Astrocyte (in vitro differentiated cells and primary cell): ENCODE measurements around the gene ADCY5. TPM values are rescaled to one million over a fixed set of nuclear protein-coding genes. Genes with fewer than 3 reads are reported as not detected.

Experiments
- DNase-seq: peaks from one replicate; pipeline ENCODE4 v3.0.0-alpha.2; 2010; ENCODE audit warnings: low read depth
- FAIRE-seq: peaks from 2 replicates; lab custom pipeline; 2011; peaks lifted over from hg19 to GRCh38; lab: Jason Lieb, UNC
- H2AFZ ChIP-seq: 2 replicates; pipeline ENCODE4 v1.6.0; 2012; ENCODE audit warnings: low read depth, low read length, inconsistent platforms
- H3K27ac ChIP-seq: 2 replicates; pipeline ENCODE4 v1.5.1; 2011; ENCODE audit warnings: low read depth, low read length, inconsistent platforms
- H3K27me3 ChIP-seq: 2 replicates; pipeline ENCODE4 v1.6.0; 2011; ENCODE audit warnings: low read length, inconsistent platforms; ENCODE audit not compliant: insufficient read depth
- H3K36me3 ChIP-seq: 2 replicates; pipeline ENCODE4 v1.5.1; 2011; ENCODE audit warnings: low read length, inconsistent platforms; ENCODE audit not compliant: insufficient read depth
- H3K4me1 ChIP-seq: 2 replicates; pipeline ENCODE4 v1.5.1; 2011; ENCODE audit warnings: low read length, inconsistent platforms; ENCODE audit not compliant: insufficient read depth
- H3K4me2 ChIP-seq: 2 replicates; pipeline ENCODE4 v1.6.0; 2012; ENCODE audit warnings: low read length, inconsistent platforms
- H3K4me3 ChIP-seq: 2 replicates; pipeline ENCODE4 v1.5.1; 2011; ENCODE audit warnings: low read depth, mild to moderate bottlenecking, low read length, inconsistent platforms; ENCODE audit not compliant: insufficient read depth
- H3K79me2 ChIP-seq: 2 replicates; pipeline ENCODE4 v1.6.0; 2012; ENCODE audit warnings: mild to moderate bottlenecking, low read length, inconsistent platforms; ENCODE audit not compliant: insufficient read depth
- H3K9ac ChIP-seq: 2 replicates; pipeline ENCODE4 v1.6.0; 2012; ENCODE audit warnings: mild to moderate bottlenecking, low read length, inconsistent platforms
- H3K9me3 ChIP-seq: 2 replicates; pipeline ENCODE4 v1.5.1; 2012; ENCODE audit warnings: low read depth, mild to moderate bottlenecking, low read length, inconsistent platforms; ENCODE audit not compliant: insufficient read depth
- H4K20me1 ChIP-seq: 2 replicates; pipeline ENCODE4 v1.6.0; 2012; ENCODE audit warnings: low read length, inconsistent platforms; ENCODE audit not compliant: insufficient read depth
- H3K27ac Mint-ChIP-seq: one replicate; pipeline ENCODE4 v1.8.0; 2021; ENCODE audit warnings: mild to moderate bottlenecking, mixed read lengths; ENCODE audit not compliant: unreplicated experiment
- H3K27me3 Mint-ChIP-seq: one replicate; pipeline ENCODE4 v1.8.0; 2021; ENCODE audit warnings: low read depth, mixed read lengths; ENCODE audit not compliant: unreplicated experiment
- H3K36me3 Mint-ChIP-seq: one replicate; pipeline ENCODE4 v1.8.0; 2021; ENCODE audit warnings: low read depth, mixed read lengths; ENCODE audit not compliant: unreplicated experiment
- H3K4me1 Mint-ChIP-seq: one replicate; pipeline ENCODE4 v1.8.0; 2021; ENCODE audit warnings: low read depth, mixed read lengths; ENCODE audit not compliant: unreplicated experiment
- H3K4me3 Mint-ChIP-seq: one replicate; pipeline ENCODE4 v1.8.0; 2021; ENCODE audit warnings: mild to moderate bottlenecking, moderate library complexity, mixed read lengths; ENCODE audit not compliant: unreplicated experiment
- H3K9me3 Mint-ChIP-seq: one replicate; pipeline ENCODE4 v1.8.0; 2021; ENCODE audit warnings: mild to moderate bottlenecking, mixed read lengths; ENCODE audit not compliant: unreplicated experiment
- CTCF ChIP-seq: IDR thresholded peaks from 2 replicates; pipeline ENCODE4 v1.5.1; 2011; ENCODE audit warnings: low read depth, mild to moderate bottlenecking, inconsistent platforms, low read length, moderate library complexity; ENCODE audit not compliant: insufficient read depth
- EZH2 ChIP-seq: IDR thresholded peaks from 2 replicates; pipeline ENCODE4 v1.6.1; 2012; ENCODE audit warnings: mild to moderate bottlenecking, low read length, inconsistent platforms; ENCODE audit not compliant: insufficient read depth
- total RNA-seq: library from RNA; stranded (reverse); gene quantifications from 2 replicates; pipeline ENCODE4 v1.2.1, GENCODE V29; 2021

Gene ADCY5
- total RNA-seq, 1 donor from 2014 or later: 1.2 TPM

- FAIRE-seq (no peak), DNase-seq (no peak)
- H3K27ac ChIP-seq: no peak overlapping the region
- H3K9me3 Mint-ChIP-seq: peaks cover 13% of the 10 kb centered on the region
- H4K20me1 ChIP-seq: peaks cover 2% of the 10 kb centered on the region
- H3K27me3 Mint-ChIP-seq: peaks cover 44% of the 10 kb centered on the region
- H3K4me3 Mint-ChIP-seq: no peak overlapping the region
- no peak overlapping the region for H3K4me3 ChIP-seq
- no peak overlapping the region for H3K27ac Mint-ChIP-seq
- no peaks in the 10 kb centered on the region for H3K36me3 ChIP-seq
- H3K79me2 ChIP-seq: no peaks in the 10 kb centered on the region
- no peak overlapping the region for H3K9ac ChIP-seq
- peaks cover 2% of the 10 kb centered on the region for H3K27me3 ChIP-seq
- TF ChIP-seq EZH2 (no peak), CTCF (no peak)
- no peak overlapping the region for H2AFZ ChIP-seq
- H3K4me1 ChIP-seq: no peaks in the 10 kb centered on the region
- H3K4me2 ChIP-seq: no peak overlapping the region
- H3K36me3 Mint-ChIP-seq: peaks cover 3% of the 10 kb centered on the region
- no peaks in the 10 kb centered on the region for H3K9me3 ChIP-seq
- no peaks in the 10 kb centered on the region for H3K4me1 Mint-ChIP-seq
These were observed 156.3 kb downstream of the ADCY5 start for GRCh38 chr3:123292321-123293310.

- Mint-ChIP-seq H3K36me3 (peaks cover 8% of the 10 kb centered on the region), H3K27ac (no peak overlapping the region), H3K4me3 (no peak overlapping the region), H3K27me3 (peaks cover 47% of the 10 kb centered on the region), H3K9me3 (peaks cover 13% of the 10 kb centered on the region), H3K4me1 (no peaks in the 10 kb centered on the region)
- H3K79me2 ChIP-seq: no peaks in the 10 kb centered on the region
- H3K36me3 ChIP-seq: no peaks in the 10 kb centered on the region
- H3K27me3 ChIP-seq: peaks cover 2% of the 10 kb centered on the region
- no peak overlapping the region for H3K4me2 ChIP-seq
- no peak overlapping the region for H2AFZ ChIP-seq
- H3K9ac ChIP-seq: no peak overlapping the region
- no peaks in the 10 kb centered on the region for H3K9me3 ChIP-seq
- DNase-seq (no peak), FAIRE-seq (no peak)
- H3K4me3 ChIP-seq: no peak overlapping the region
- H3K4me1 ChIP-seq: no peaks in the 10 kb centered on the region
- H4K20me1 ChIP-seq: peaks cover 4% of the 10 kb centered on the region
- no peak overlapping the region for H3K27ac ChIP-seq
- TF ChIP-seq EZH2 (no peak), CTCF (no peak)
These were observed 157.5 kb downstream of the ADCY5 start for GRCh38 chr3:123291404-123291803.

GRCh38 chr3:123290962-123291361 is 157.9 kb downstream of the ADCY5 start:
- no peak overlapping the region for H3K4me3 ChIP-seq
- Mint-ChIP-seq H3K36me3 (peaks cover 8% of the 10 kb centered on the region), H3K4me3 (no peak overlapping the region), H3K4me1 (no peaks in the 10 kb centered on the region), H3K27ac (no peak overlapping the region), H3K9me3 (peaks cover 13% of the 10 kb centered on the region), H3K27me3 (peaks cover 43% of the 10 kb centered on the region)
- H3K4me2 ChIP-seq: no peak overlapping the region
- H2AFZ ChIP-seq: no peak overlapping the region
- FAIRE-seq (no peak), DNase-seq (no peak)
- no peaks in the 10 kb centered on the region for H3K9me3 ChIP-seq
- no peaks in the 10 kb centered on the region for H3K79me2 ChIP-seq
- TF ChIP-seq CTCF (no peak), EZH2 (no peak)
- H3K36me3 ChIP-seq: no peaks in the 10 kb centered on the region
- H4K20me1 ChIP-seq: peaks cover 5% of the 10 kb centered on the region
- H3K9ac ChIP-seq: no peak overlapping the region
- H3K27ac ChIP-seq: no peak overlapping the region
- H3K4me1 ChIP-seq: no peaks in the 10 kb centered on the region
- peaks cover 2% of the 10 kb centered on the region for H3K27me3 ChIP-seq
